Suprapubic skin (tissue), 4 donors: ENCODE data around the gene IL23A. TPM values are rescaled to one million over a fixed set of nuclear protein-coding genes. Genes with fewer than 3 reads are reported as not detected.

Experiments
- DNase-seq, 2 donors: peaks; one replicate each; pipeline ENCODE4 v3.0.0-alpha.2; 2019; ENCODE audit warnings: low spot score in 2 of 2
- H3K27ac ChIP-seq: fragments of 200-600 bp; sonication (generic); one replicate; pipeline ENCODE4 v1.5.1; 2019
- H3K27me3 ChIP-seq: fragments of 200-600 bp; sonication (generic); one replicate; pipeline ENCODE4 v1.5.1; 2019
- H3K36me3 ChIP-seq: fragments of 200-600 bp; sonication (generic); one replicate; pipeline ENCODE4 v1.5.1; 2019
- H3K4me1 ChIP-seq: fragments of 200-600 bp; sonication (generic); one replicate; pipeline ENCODE4 v1.5.1; 2019
- H3K4me3 ChIP-seq: fragments of 200-600 bp; sonication (generic); one replicate; pipeline ENCODE4 v1.5.1; 2019; ENCODE audit warnings: mild to moderate bottlenecking
- H3K9me3 ChIP-seq: fragments of 200-600 bp; sonication (generic); one replicate; pipeline ENCODE4 v1.5.1; 2019
- CTCF ChIP-seq, 2 donors: fragments of 200-600 bp in 1 of 2; fragments of 450-650 bp in 1 of 2; sonication (generic) in 1 of 2; IDR thresholded peaks; one replicate each; pipeline ENCODE4 v1.5.1; 2016 to 2019; ENCODE audit warnings: antibody characterized with exemption in 2 of 2, mild to moderate bottlenecking in 1 of 2, moderate library complexity in 1 of 2
- EP300 ChIP-seq: sonication (generic); formaldehyde crosslinking; IDR thresholded peaks from one replicate; pipeline ENCODE4 v1.6.1; 2017; ENCODE audit warnings: antibody characterized with exemption
- POLR2A ChIP-seq, 2 donors: fragments of 450-650 bp; IDR thresholded peaks; one replicate each; pipeline ENCODE4 v1.6.1; 2017; ENCODE audit warnings: antibody characterized with exemption in 2 of 2, mild to moderate bottlenecking in 2 of 2, moderate library complexity in 2 of 2
- POLR2AphosphoS5 ChIP-seq, 3 donors: sonication (generic); formaldehyde crosslinking; IDR thresholded peaks; one replicate each; pipeline ENCODE4 v1.6.1; 2017; ENCODE audit warnings: antibody characterized with exemption in 3 of 3
- WGBS: methylation state at CpG from one replicate; pipeline ENCODE4 v1.1.5; 2018; 5-methylcytosine and 5-hydroxymethylcytosine counted together
- total RNA-seq, 4 donors: library from RNA; depleted of rRNA; stranded (reverse); fragments of >200 nt; gene quantifications; one replicate each; pipeline ENCODE4 v1.1.0, GENCODE V29; 2016

The IL23A gene
- total RNA-seq, 4 donors from 2014 or later = not detected

DNA sequence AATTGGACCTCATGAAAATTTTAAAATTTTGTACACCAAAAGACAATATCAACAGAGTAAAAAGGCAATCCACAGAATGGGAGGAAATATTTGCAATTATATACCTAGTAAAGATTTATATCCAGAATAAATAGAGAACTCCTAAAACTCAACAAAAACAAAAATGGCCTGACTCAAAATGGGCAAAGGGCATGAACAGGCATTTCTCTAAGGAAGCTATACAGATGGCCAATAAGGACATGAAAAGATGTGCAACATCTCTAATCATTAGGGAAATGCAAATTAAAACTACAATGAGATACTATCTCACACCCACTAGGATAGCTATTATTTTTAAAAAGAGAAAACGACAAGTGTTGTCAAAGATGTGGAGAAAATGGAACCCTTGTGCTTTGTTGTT is 34.8 kb downstream of the IL23A start:
- DNase-seq = no peak
- 90% methylated on average over 1 of the region's 1 CpG for WGBS
- Histone ChIP-seq H3K4me3 (no peak overlapping the region), H3K27me3 (peaks cover 2% of the 10 kb centered on the region), H3K4me1 (no peaks in the 10 kb centered on the region), H3K27ac (no peak overlapping the region), H3K36me3 (no peaks in the 10 kb centered on the region), H3K9me3 (peaks cover 7% of the 10 kb centered on the region)
- TF ChIP-seq POLR2A (IDR thresholded peaks at IDR 0.05) (no peak), POLR2AphosphoS5 (IDR thresholded peaks at IDR 0.05) (no peak), CTCF (IDR thresholded peaks at IDR 0.05) (no peak), EP300 (no peak)

GRCh38 chr12:56374726-56375597 is 36.3 kb downstream of the IL23A start:
- Histone ChIP-seq H3K27me3 (no peaks in the 10 kb centered on the region), H3K27ac (no peak overlapping the region), H3K4me1 (no peaks in the 10 kb centered on the region), H3K4me3 (no peak overlapping the region), H3K36me3 (no peaks in the 10 kb centered on the region), H3K9me3 (peaks cover 7% of the 10 kb centered on the region)
- TF ChIP-seq CTCF (IDR thresholded peaks at IDR 0.05) (no peak), POLR2AphosphoS5 (IDR thresholded peaks at IDR 0.05) (no peak), POLR2A (IDR thresholded peaks at IDR 0.05) (no peak), EP300 (no peak)
- WGBS = 79% methylated on average over 7 of the region's 7 CpGs
- no peak for DNase-seq

DNA sequence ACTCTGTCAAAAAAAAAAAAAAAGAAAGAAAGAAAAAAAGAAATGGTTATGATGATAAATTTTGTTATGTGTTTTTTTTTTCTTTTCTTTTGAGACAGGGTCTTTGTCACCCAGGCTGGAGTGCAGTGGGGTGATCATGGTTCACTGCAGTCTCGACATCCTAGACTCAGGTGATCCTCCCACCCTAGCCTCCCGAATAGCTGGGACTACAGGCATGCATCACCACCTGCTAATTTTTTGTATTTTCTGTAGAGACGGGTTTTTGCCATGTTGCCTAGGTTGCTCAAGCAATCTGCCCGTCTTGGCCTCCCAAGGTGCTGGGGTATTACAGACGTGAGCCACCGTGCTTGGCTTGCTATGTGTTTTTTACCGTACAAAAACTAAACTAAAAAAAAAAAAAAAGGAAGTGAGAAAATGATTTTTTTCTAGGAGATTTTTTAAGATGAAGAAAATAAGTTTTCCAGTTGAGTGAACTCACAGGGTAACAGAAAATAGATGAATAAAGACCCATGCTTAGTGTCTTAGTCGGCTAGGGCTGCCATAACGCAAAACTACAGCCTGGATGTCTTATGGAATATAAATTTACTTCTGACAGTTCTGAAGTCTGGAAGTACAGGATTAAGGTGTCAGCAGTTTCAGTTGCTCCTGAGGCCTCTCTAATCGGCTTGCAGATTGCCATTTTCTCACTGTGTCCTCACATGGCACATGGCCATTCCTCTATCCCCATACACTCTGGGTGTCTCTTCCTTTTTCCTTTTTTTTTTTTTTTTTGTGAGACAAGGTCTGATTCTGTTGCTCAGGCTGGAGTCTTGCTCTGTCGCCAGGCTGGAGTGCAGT is 37.1 kb downstream of the IL23A start:
- WGBS = 68% methylated on average over 11 of the region's 11 CpGs
- Histone ChIP-seq H3K4me3 (no peak overlapping the region), H3K27me3 (no peaks in the 10 kb centered on the region), H3K27ac (no peak overlapping the region), H3K36me3 (no peaks in the 10 kb centered on the region), H3K4me1 (no peaks in the 10 kb centered on the region), H3K9me3 (peaks cover 7% of the 10 kb centered on the region)
- DNase-seq = no peak
- TF ChIP-seq CTCF (IDR thresholded peaks at IDR 0.05) (no peak), POLR2AphosphoS5 (IDR thresholded peaks at IDR 0.05) (no peak), EP300 (no peak), POLR2A (IDR thresholded peaks at IDR 0.05) (no peak)

GRCh38 chr12:56377310-56377988 is 38.8 kb downstream of the IL23A start:
- no peak overlapping the region for H3K4me3 ChIP-seq
- DNase-seq = no peak
- no peak overlapping the region for H3K27ac ChIP-seq
- peaks cover 7% of the 10 kb centered on the region for H3K9me3 ChIP-seq
- WGBS = 85% methylated on average over 4 of the region's 4 CpGs
- H3K27me3 ChIP-seq = no peaks in the 10 kb centered on the region
- H3K4me1 ChIP-seq = no peaks in the 10 kb centered on the region
- TF ChIP-seq POLR2AphosphoS5 (IDR thresholded peaks at IDR 0.05) = no peak
- no peak for TF ChIP-seq CTCF (IDR thresholded peaks at IDR 0.05)
- no peak for TF ChIP-seq POLR2A (IDR thresholded peaks at IDR 0.05)
- no peak for TF ChIP-seq EP300
- H3K36me3 ChIP-seq = no peaks in the 10 kb centered on the region

DNA sequence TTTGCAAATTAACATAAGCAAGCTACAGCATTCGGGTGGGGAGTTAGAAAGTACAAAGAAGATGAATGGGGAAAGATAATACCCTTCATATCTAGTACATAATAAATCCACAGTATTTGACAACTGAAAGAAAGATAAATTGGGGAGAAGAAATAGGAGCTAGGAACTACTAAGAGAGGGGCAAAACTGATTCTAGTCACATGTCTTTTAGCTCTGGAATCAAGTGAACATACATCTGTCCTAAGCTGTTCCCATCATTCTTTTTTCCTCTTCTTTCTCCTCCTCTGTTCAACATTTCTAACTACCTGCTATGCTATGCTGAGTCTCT is 39.3 kb downstream of the IL23A start:
- no peak overlapping the region for H3K4me3 ChIP-seq
- DNase-seq = no peak
- 39% methylated on average over 1 of the region's 1 CpG for WGBS
- no peaks in the 10 kb centered on the region for H3K36me3 ChIP-seq
- H3K27ac ChIP-seq = no peak overlapping the region
- H3K27me3 ChIP-seq = no peaks in the 10 kb centered on the region
- H3K9me3 ChIP-seq = peaks cover 7% of the 10 kb centered on the region
- TF ChIP-seq CTCF (IDR thresholded peaks at IDR 0.05) (no peak), POLR2A (IDR thresholded peaks at IDR 0.05) (no peak), EP300 (no peak), POLR2AphosphoS5 (IDR thresholded peaks at IDR 0.05) (no peak)
- H3K4me1 ChIP-seq = no peaks in the 10 kb centered on the region
